Measurements from ENCODE around the gene NFIA.

Gene NFIA

GRCh38 chr1:61397935-61398334 is 315.6 kb downstream of the NFIA start:
- DNase-seq (ENCODE audit: low read depth), result no peak

- DNase-seq (ENCODE audit: low read depth), result no peak
Observed at GRCh38 chr1:61399199-61399598, 316.8 kb downstream of the NFIA start.

GRCh38 chr1:61400131-61400770 is 317.9 kb downstream of the NFIA start:
- no peak for DNase-seq (ENCODE audit: low read depth)

- DNase-seq (ENCODE audit: low read depth), result no peak
Observed at GRCh38 chr1:61400997-61401396, 318.6 kb downstream of the NFIA start.

- DNase-seq (ENCODE audit: low read depth), result no peak
Observed at GRCh38 chr1:61403679-61404596, 321.6 kb downstream of the NFIA start.

GRCh38 chr1:61404597-61405376 is 322.4 kb downstream of the NFIA start:
- no peak for DNase-seq (ENCODE audit: low read depth)

- DNase-seq (ENCODE audit: low read depth), result no peak
Observed at GRCh38 chr1:61406467-61406866, 324.1 kb downstream of the NFIA start.

GRCh38 chr1:61412601-61413000 is 330.2 kb downstream of the NFIA start:
- DNase-seq (ENCODE audit: low read depth), result no peak

- DNase-seq (ENCODE audit: low read depth), result no peak
Observed at GRCh38 chr1:61419196-61419595, 336.8 kb downstream of the NFIA start.

GRCh38 chr1:61419657-61420056 is 337.3 kb downstream of the NFIA start:
- no peak for DNase-seq (ENCODE audit: low read depth)

- DNase-seq (ENCODE audit: low read depth), result no peak
Observed at GRCh38 chr1:61420243-61420642, 337.9 kb downstream of the NFIA start.

GRCh38 chr1:61420909-61421835 is 338.8 kb downstream of the NFIA start:
- DNase-seq (ENCODE audit: low read depth), result no peak

GRCh38 chr1:61423643-61424042 is 341.3 kb downstream of the NFIA start:
- no peak for DNase-seq (ENCODE audit: low read depth)

- DNase-seq (ENCODE audit: low read depth), result no peak
Observed at GRCh38 chr1:61424382-61424781, 342.0 kb downstream of the NFIA start.

- no peak for DNase-seq (ENCODE audit: low read depth)
Observed at GRCh38 chr1:61425040-61425439, 342.7 kb downstream of the NFIA start.

- DNase-seq (ENCODE audit: low read depth), result no peak
Observed at GRCh38 chr1:61426254-61426653, 343.9 kb downstream of the NFIA start.

- no peak for DNase-seq (ENCODE audit: low read depth)
Observed at GRCh38 chr1:61426885-61427284, 344.5 kb downstream of the NFIA start.

- DNase-seq (ENCODE audit: low read depth), result no peak
Observed at GRCh38 chr1:61427510-61427909, 345.1 kb downstream of the NFIA start.

GRCh38 chr1:61428146-61428545 is 345.8 kb downstream of the NFIA start:
- DNase-seq (ENCODE audit: low read depth), result no peak

GRCh38 chr1:61432616-61433388 is 350.4 kb downstream of the NFIA start:
- no peak for DNase-seq (ENCODE audit: low read depth)

GRCh38 chr1:61433646-61434045 is 351.3 kb downstream of the NFIA start:
- no peak for DNase-seq (ENCODE audit: low read depth)

Data from stimulated activated CD4-positive, alpha-beta T cell treated with anti-CD3 and anti-CD28 coated beads, Interleukin-2, amount 100 ng/mL, for 4 hours (primary cell).